Astrocyte (in vitro differentiated cells and primary cell): ENCODE results near the gene KRT6A. TPM values are rescaled to one million over a fixed set of nuclear protein-coding genes. Genes with fewer than 3 reads are reported as not detected.

Source experiments
- DNase-seq: peaks from one replicate; pipeline ENCODE4 v3.0.0-alpha.2; 2010; ENCODE audit warnings: low read depth
- FAIRE-seq: peaks from 2 replicates; lab custom pipeline; 2011; peaks lifted over from hg19 to GRCh38; lab: Jason Lieb, UNC
- H2AFZ ChIP-seq: 2 replicates; pipeline ENCODE4 v1.6.0; 2012; ENCODE audit warnings: low read depth, low read length, inconsistent platforms
- H3K27ac ChIP-seq: 2 replicates; pipeline ENCODE4 v1.5.1; 2011; ENCODE audit warnings: low read depth, low read length, inconsistent platforms
- H3K27me3 ChIP-seq: 2 replicates; pipeline ENCODE4 v1.6.0; 2011; ENCODE audit warnings: low read length, inconsistent platforms; ENCODE audit not compliant: insufficient read depth
- H3K36me3 ChIP-seq: 2 replicates; pipeline ENCODE4 v1.5.1; 2011; ENCODE audit warnings: low read length, inconsistent platforms; ENCODE audit not compliant: insufficient read depth
- H3K4me1 ChIP-seq: 2 replicates; pipeline ENCODE4 v1.5.1; 2011; ENCODE audit warnings: low read length, inconsistent platforms; ENCODE audit not compliant: insufficient read depth
- H3K4me2 ChIP-seq: 2 replicates; pipeline ENCODE4 v1.6.0; 2012; ENCODE audit warnings: low read length, inconsistent platforms
- H3K4me3 ChIP-seq: 2 replicates; pipeline ENCODE4 v1.5.1; 2011; ENCODE audit warnings: low read depth, mild to moderate bottlenecking, low read length, inconsistent platforms; ENCODE audit not compliant: insufficient read depth
- H3K79me2 ChIP-seq: 2 replicates; pipeline ENCODE4 v1.6.0; 2012; ENCODE audit warnings: mild to moderate bottlenecking, low read length, inconsistent platforms; ENCODE audit not compliant: insufficient read depth
- H3K9ac ChIP-seq: 2 replicates; pipeline ENCODE4 v1.6.0; 2012; ENCODE audit warnings: mild to moderate bottlenecking, low read length, inconsistent platforms
- H3K9me3 ChIP-seq: 2 replicates; pipeline ENCODE4 v1.5.1; 2012; ENCODE audit warnings: low read depth, mild to moderate bottlenecking, low read length, inconsistent platforms; ENCODE audit not compliant: insufficient read depth
- H4K20me1 ChIP-seq: 2 replicates; pipeline ENCODE4 v1.6.0; 2012; ENCODE audit warnings: low read length, inconsistent platforms; ENCODE audit not compliant: insufficient read depth
- H3K27ac Mint-ChIP-seq: one replicate; pipeline ENCODE4 v1.8.0; 2021; ENCODE audit warnings: mild to moderate bottlenecking, mixed read lengths; ENCODE audit not compliant: unreplicated experiment
- H3K27me3 Mint-ChIP-seq: one replicate; pipeline ENCODE4 v1.8.0; 2021; ENCODE audit warnings: low read depth, mixed read lengths; ENCODE audit not compliant: unreplicated experiment
- H3K36me3 Mint-ChIP-seq: one replicate; pipeline ENCODE4 v1.8.0; 2021; ENCODE audit warnings: low read depth, mixed read lengths; ENCODE audit not compliant: unreplicated experiment
- H3K4me1 Mint-ChIP-seq: one replicate; pipeline ENCODE4 v1.8.0; 2021; ENCODE audit warnings: low read depth, mixed read lengths; ENCODE audit not compliant: unreplicated experiment
- H3K4me3 Mint-ChIP-seq: one replicate; pipeline ENCODE4 v1.8.0; 2021; ENCODE audit warnings: mild to moderate bottlenecking, moderate library complexity, mixed read lengths; ENCODE audit not compliant: unreplicated experiment
- H3K9me3 Mint-ChIP-seq: one replicate; pipeline ENCODE4 v1.8.0; 2021; ENCODE audit warnings: mild to moderate bottlenecking, mixed read lengths; ENCODE audit not compliant: unreplicated experiment
- CTCF ChIP-seq: IDR thresholded peaks from 2 replicates; pipeline ENCODE4 v1.5.1; 2011; ENCODE audit warnings: low read depth, mild to moderate bottlenecking, inconsistent platforms, low read length, moderate library complexity; ENCODE audit not compliant: insufficient read depth
- EZH2 ChIP-seq: IDR thresholded peaks from 2 replicates; pipeline ENCODE4 v1.6.1; 2012; ENCODE audit warnings: mild to moderate bottlenecking, low read length, inconsistent platforms; ENCODE audit not compliant: insufficient read depth
- total RNA-seq: library from RNA; stranded (reverse); gene quantifications from 2 replicates; pipeline ENCODE4 v1.2.1, GENCODE V29; 2021

Gene KRT6A
- total RNA-seq, 1 donor from 2014 or later, result 0.95 TPM

- Histone ChIP-seq H3K4me3 (no peak overlapping the region), H3K4me1 (no peaks in the 10 kb centered on the region), H3K4me2 (no peak overlapping the region), H3K27ac (no peak overlapping the region), H3K36me3 (no peaks in the 10 kb centered on the region), H3K9ac (no peak overlapping the region), H3K79me2 (no peaks in the 10 kb centered on the region), H3K27me3 (peaks cover 16% of the 10 kb centered on the region), H2AFZ (no peak overlapping the region), H4K20me1 (no peaks in the 10 kb centered on the region), H3K9me3 (no peaks in the 10 kb centered on the region)
- TF ChIP-seq EZH2 (no peak), CTCF (no peak)
- no peaks in the 10 kb centered on the region for H3K9me3 Mint-ChIP-seq
- no peak overlapping the region for H3K27ac Mint-ChIP-seq
- no peak overlapping the region for H3K4me3 Mint-ChIP-seq
- H3K36me3 Mint-ChIP-seq, result peaks cover 5% of the 10 kb centered on the region
- DNase-seq (no peak), FAIRE-seq (no peak)
- H3K4me1 Mint-ChIP-seq, result no peaks in the 10 kb centered on the region
- H3K27me3 Mint-ChIP-seq, result peaks cover 57% of the 10 kb centered on the region
Observed at GRCh38 chr12:52517005-52517835, 24.2 kb upstream of the KRT6A start.

- Histone ChIP-seq H3K9ac (no peak overlapping the region), H3K79me2 (no peaks in the 10 kb centered on the region), H3K27ac (no peak overlapping the region), H4K20me1 (no peaks in the 10 kb centered on the region), H3K27me3 (peaks cover 14% of the 10 kb centered on the region), H3K4me3 (no peak overlapping the region), H3K4me1 (no peaks in the 10 kb centered on the region), H3K36me3 (no peaks in the 10 kb centered on the region), H3K9me3 (no peaks in the 10 kb centered on the region), H3K4me2 (no peak overlapping the region), H2AFZ (no peak overlapping the region)
- H3K4me1 Mint-ChIP-seq, result no peaks in the 10 kb centered on the region
- FAIRE-seq, result no peak
- no peaks in the 10 kb centered on the region for H3K9me3 Mint-ChIP-seq
- TF ChIP-seq EZH2 (no peak), CTCF (no peak)
- peak overlapping the region; percentile 9 for H3K27ac Mint-ChIP-seq
- peak; percentile 36 for DNase-seq
- H3K27me3 Mint-ChIP-seq, result peaks cover 51% of the 10 kb centered on the region
- H3K4me3 Mint-ChIP-seq, result no peak overlapping the region
- H3K36me3 Mint-ChIP-seq, result peaks cover 3% of the 10 kb centered on the region
Observed at GRCh38 chr12:52515927-52516831, 23.1 kb upstream of the KRT6A start.
